Ascending aorta (tissue), 2 donors: Measurements from ENCODE around the gene CCR3. TPM values are rescaled to one million over a fixed set of nuclear protein-coding genes. Genes with fewer than 3 reads are reported as not detected.

Experiments used
- DNase-seq, 2 donors: peaks; one replicate each; pipeline ENCODE4 v3.0.0-alpha.2; 2019; ENCODE audit warnings: low spot score in 2 of 2
- H3K27ac ChIP-seq, 2 donors: fragments of 200-600 bp; sonication (generic); one replicate each; pipeline ENCODE4 v1.5.1; 2016 to 2017; ENCODE audit warnings: mild to moderate bottlenecking in 1 of 2
- H3K27me3 ChIP-seq: fragments of 200-600 bp; sonication (generic); one replicate; pipeline ENCODE4 v1.5.1; 2017
- H3K36me3 ChIP-seq, 2 donors: fragments of 200-600 bp; sonication (generic); one replicate each; pipeline ENCODE4 v1.5.1; 2016
- H3K4me1 ChIP-seq, 2 donors: fragments of 200-600 bp; sonication (generic); one replicate each; pipeline ENCODE4 v1.5.1; 2016 to 2017; ENCODE audit warnings: mild to moderate bottlenecking in 1 of 2
- H3K4me3 ChIP-seq, 2 donors: fragments of 200-600 bp; sonication (generic); one replicate each; pipeline ENCODE4 v1.5.1; 2016 to 2017; ENCODE audit warnings: mild to moderate bottlenecking in 1 of 2
- H3K9me3 ChIP-seq, 2 donors: fragments of 200-600 bp; sonication (generic); one replicate each; pipeline ENCODE4 v1.5.1; 2016
- intact Hi-C: fragments of 100-400 bp; cut with DNase I; formaldehyde crosslinking; loops from one replicate; pipeline ENCODE4 v1.15.1; 2023
- total RNA-seq: library from RNA; depleted of rRNA; stranded (reverse); fragments of >200 nt; gene quantifications from one replicate; pipeline ENCODE4 v1.1.0, GENCODE V29; 2016
- TF ChIP-seq, protein P1 (sequence below), 3 experiments: fragments of 200-600 bp in 2 of 3; fragments of 450-650 bp in 1 of 3; sonication (generic) in 2 of 3; IDR thresholded peaks; one replicate each; pipeline ENCODE4 v1.5.1; 2016 to 2019; ENCODE audit warnings: antibody characterized with exemption in 3 of 3, mild to moderate bottlenecking in 1 of 3, moderate library complexity in 1 of 3

CCR3 gene
- total RNA-seq, 1 donor from 2014 or later: not detected

DNA sequence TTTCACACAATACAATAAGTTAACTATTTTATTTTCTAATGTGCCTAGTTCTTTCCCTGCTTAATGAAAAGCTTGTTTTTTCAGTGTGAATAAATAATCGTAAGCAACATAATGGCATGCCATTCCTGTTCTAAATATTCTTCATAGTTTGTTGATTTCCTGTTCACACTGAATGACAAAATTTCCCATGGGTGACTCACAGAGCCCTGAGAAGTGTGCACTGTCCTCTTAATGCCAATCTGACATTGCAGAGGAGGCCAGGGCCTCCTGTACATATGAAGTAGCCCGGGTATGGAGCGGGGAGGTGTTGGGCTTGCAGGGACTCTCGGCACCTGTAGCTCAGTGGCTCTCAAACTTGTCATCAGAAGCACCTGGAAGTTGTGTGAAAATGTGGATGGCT is 24.3 kb downstream of the CCR3 start:
- TF ChIP-seq, protein P1, sequence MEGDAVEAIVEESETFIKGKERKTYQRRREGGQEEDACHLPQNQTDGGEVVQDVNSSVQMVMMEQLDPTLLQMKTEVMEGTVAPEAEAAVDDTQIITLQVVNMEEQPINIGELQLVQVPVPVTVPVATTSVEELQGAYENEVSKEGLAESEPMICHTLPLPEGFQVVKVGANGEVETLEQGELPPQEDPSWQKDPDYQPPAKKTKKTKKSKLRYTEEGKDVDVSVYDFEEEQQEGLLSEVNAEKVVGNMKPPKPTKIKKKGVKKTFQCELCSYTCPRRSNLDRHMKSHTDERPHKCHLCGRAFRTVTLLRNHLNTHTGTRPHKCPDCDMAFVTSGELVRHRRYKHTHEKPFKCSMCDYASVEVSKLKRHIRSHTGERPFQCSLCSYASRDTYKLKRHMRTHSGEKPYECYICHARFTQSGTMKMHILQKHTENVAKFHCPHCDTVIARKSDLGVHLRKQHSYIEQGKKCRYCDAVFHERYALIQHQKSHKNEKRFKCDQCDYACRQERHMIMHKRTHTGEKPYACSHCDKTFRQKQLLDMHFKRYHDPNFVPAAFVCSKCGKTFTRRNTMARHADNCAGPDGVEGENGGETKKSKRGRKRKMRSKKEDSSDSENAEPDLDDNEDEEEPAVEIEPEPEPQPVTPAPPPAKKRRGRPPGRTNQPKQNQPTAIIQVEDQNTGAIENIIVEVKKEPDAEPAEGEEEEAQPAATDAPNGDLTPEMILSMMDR (IDR thresholded peaks at IDR 0.05): no peak

GRCh38 chr3:46269556-46269955 is 27.3 kb downstream of the CCR3 start:
- H3K4me3 ChIP-seq: no peak overlapping the region
- TF ChIP-seq, protein P1 (IDR thresholded peaks at IDR 0.05): no peak
- H3K36me3 ChIP-seq: no peaks in the 10 kb centered on the region
- no peak overlapping the region for H3K27ac ChIP-seq
- no peaks in the 10 kb centered on the region for H3K27me3 ChIP-seq
- H3K4me1 ChIP-seq: no peaks in the 10 kb centered on the region
- no peaks in the 10 kb centered on the region for H3K9me3 ChIP-seq
- DNase-seq: no peak
- intact Hi-C loops: no loop called here

More for the DNA sequence above, 24.3 kb downstream of the CCR3 start:
- no peak overlapping the region for H3K27ac ChIP-seq
- no peaks in the 10 kb centered on the region for H3K27me3 ChIP-seq
- no peak for DNase-seq
- H3K4me3 ChIP-seq: no peak overlapping the region
- no peaks in the 10 kb centered on the region for H3K9me3 ChIP-seq
- no peaks in the 10 kb centered on the region for H3K4me1 ChIP-seq
- H3K36me3 ChIP-seq: no peaks in the 10 kb centered on the region
- intact Hi-C loops: no loop called here

DNA sequence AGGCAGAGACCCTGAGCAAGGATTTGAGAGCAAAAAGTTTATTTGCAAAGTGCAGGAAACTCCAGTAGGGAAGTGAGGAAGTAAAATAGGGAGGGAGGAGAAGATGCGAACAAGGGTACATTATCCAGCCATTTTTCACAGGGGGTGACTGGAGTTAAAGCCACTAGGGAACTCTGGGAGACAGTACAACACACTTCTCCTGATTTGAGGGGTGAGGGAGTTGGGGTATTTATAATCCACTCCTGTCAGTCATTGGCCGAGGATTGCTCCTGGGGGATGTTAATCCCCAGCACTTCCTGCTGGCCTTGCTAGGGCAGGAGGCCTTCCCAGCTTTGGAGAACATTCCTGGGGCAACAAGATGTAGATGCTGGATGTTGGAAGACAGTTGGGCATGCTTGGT is 28.2 kb downstream of the CCR3 start:
- no peak for DNase-seq
- H3K36me3 ChIP-seq: no peaks in the 10 kb centered on the region
- no peaks in the 10 kb centered on the region for H3K4me1 ChIP-seq
- TF ChIP-seq, protein P1 (IDR thresholded peaks at IDR 0.05): no peak
- H3K27ac ChIP-seq: no peak overlapping the region
- no peaks in the 10 kb centered on the region for H3K27me3 ChIP-seq
- intact Hi-C loops: no loop called here
- no peaks in the 10 kb centered on the region for H3K9me3 ChIP-seq
- H3K4me3 ChIP-seq: no peak overlapping the region

DNA sequence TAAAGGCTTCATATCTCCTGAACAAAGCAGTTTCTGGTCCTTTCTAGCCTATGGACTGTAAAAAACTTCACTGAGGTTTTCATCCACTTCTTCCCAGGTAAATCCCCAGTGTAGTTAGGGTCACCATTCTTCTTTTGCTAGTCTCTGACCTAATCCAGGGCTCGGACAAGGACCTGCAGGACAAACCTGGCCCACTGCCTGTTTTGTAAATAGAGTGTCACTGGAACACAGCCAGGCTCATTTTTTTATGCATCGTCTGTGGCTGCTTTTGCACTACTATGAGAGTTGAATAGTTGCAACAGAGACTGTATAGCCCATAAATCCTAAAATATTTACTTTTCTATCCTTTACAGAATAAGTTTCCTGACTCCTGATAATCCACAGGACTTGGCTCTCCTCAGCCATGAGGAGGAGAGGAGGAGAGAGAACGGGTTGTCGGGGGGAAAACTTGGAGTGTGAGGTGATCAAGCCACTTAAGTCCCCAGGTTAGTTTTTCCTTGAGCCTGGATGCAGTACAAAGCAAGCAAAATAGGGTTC is 29.0 kb downstream of the CCR3 start:
- no peaks in the 10 kb centered on the region for H3K9me3 ChIP-seq
- intact Hi-C loops: no loop called here
- no peak overlapping the region for H3K4me3 ChIP-seq
- no peaks in the 10 kb centered on the region for H3K27me3 ChIP-seq
- TF ChIP-seq, protein P1 (IDR thresholded peaks at IDR 0.05): no peak
- H3K27ac ChIP-seq: no peak overlapping the region
- no peaks in the 10 kb centered on the region for H3K4me1 ChIP-seq
- no peak for DNase-seq
- H3K36me3 ChIP-seq: no peaks in the 10 kb centered on the region

GRCh38 chr3:46272028-46272451 is 29.8 kb downstream of the CCR3 start:
- Histone ChIP-seq H3K4me3 (no peak overlapping the region), H3K36me3 (no peaks in the 10 kb centered on the region), H3K4me1 (no peaks in the 10 kb centered on the region), H3K27me3 (no peaks in the 10 kb centered on the region), H3K9me3 (no peaks in the 10 kb centered on the region), H3K27ac (no peak overlapping the region)
- intact Hi-C loops: no loop called here
- TF ChIP-seq, protein P1 (IDR thresholded peaks at IDR 0.05): no peak
- DNase-seq: no peak
